Esophagus muscularis mucosa (tissue), 3 donors: Measurements from ENCODE around the gene COMTD1.

Experiments used
- CTCF ChIP-seq, 3 experiments: fragments of 200-600 bp in 2 of 3; fragments of 450-650 bp in 1 of 3; sonication (generic) in 2 of 3; IDR thresholded peaks; one replicate each; pipeline ENCODE4 v1.5.1; 2017 to 2019; ENCODE audit warnings: antibody characterized with exemption in 3 of 3, mild to moderate bottlenecking in 2 of 3, moderate library complexity in 1 of 3
- POLR2A ChIP-seq: fragments of 450-650 bp; IDR thresholded peaks from one replicate; pipeline ENCODE4 v1.6.1; 2017; ENCODE audit warnings: antibody characterized with exemption, moderate library complexity, mild to moderate bottlenecking, low read depth
- POLR2AphosphoS5 ChIP-seq, 2 donors: sonication (generic); formaldehyde crosslinking; IDR thresholded peaks; one replicate each; pipeline ENCODE4 v1.6.1; 2017; ENCODE audit warnings: antibody characterized with exemption in 2 of 2

GRCh38 chr10:75201793-75202307 is 33.9 kb downstream of the COMTD1 start:
- no peak for TF ChIP-seq CTCF (IDR thresholded peaks at IDR 0.05)
- no peak for TF ChIP-seq POLR2AphosphoS5 (IDR thresholded peaks at IDR 0.05)
- TF ChIP-seq POLR2A, result no peak
